Activated CD8-positive, alpha-beta memory T cell treated with anti-CD3 and anti-CD28 coated beads for 24 hours (primary cell): ENCODE data around the gene MIPOL1.

Experiments used
- DNase-seq: peaks from one replicate; pipeline ENCODE4 v3.0.0-alpha.2; 2020

The MIPOL1 gene

DNA sequence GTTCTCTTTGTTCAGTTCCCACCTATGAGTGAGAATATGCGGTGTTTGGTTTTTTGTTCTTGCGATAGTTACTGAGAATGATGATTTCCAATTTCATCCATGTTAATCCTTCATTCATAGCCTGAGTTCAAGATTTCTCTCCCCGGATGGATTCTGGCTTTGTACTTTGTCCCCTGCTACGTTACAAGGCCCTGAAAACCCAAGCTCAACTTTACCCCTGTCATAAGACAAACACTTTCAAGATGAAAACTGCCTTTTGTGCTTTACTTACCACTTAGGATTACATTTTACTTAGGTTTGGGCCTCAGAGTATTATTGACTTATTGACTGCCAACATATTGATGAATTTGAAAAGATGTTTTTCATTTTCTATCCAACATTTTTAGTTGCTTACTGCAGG is 361.0 kb downstream of the MIPOL1 start:
- no peak for DNase-seq

DNA sequence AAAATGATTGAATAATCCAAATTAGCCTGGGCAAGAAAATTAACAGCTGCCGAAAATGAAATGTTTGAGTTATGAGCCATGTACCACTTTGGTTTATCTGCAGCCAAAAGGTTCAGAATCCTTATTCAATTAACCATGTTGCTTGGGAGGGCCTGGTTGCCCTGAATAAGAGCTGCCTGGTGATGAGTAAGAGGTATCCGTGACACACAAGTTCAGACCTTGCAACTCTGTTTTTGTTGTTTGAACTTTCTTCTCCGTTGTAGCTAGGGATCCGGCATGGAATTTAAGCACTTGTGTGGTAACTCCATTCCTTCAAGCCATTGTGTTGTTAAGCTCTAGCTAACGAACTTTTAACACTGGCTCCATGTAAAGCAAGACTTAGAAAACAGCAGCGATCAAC is 361.6 kb downstream of the MIPOL1 start:
- no peak for DNase-seq

DNA sequence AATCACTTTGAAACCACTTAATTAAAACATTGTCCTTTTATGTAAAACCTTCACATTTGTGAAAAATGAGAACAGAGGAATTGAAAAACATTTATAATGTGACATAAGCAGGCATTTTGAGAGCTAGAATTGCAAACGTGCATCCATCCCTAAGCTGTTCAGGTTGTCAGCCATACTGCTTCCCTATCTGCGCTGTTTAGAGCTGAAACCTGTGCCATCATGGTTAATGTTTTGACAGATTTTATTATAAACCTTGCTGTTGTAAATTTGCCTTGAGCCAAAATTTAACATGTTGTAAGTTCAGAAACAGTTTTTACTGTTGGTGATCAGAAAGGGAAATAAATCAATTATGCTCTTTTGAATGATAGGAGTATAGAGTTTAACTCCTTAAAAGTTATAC is 365.5 kb downstream of the MIPOL1 start:
- no peak for DNase-seq

- DNase-seq: no peak
Measured at GRCh38 chr14:37565550-37565949, 367.8 kb downstream of the MIPOL1 start.

GRCh38 chr14:37566811-37567371 is 369.2 kb downstream of the MIPOL1 start:
- no peak for DNase-seq

- no peak for DNase-seq
Measured at GRCh38 chr14:37569729-37570128, 372.0 kb downstream of the MIPOL1 start.

DNA sequence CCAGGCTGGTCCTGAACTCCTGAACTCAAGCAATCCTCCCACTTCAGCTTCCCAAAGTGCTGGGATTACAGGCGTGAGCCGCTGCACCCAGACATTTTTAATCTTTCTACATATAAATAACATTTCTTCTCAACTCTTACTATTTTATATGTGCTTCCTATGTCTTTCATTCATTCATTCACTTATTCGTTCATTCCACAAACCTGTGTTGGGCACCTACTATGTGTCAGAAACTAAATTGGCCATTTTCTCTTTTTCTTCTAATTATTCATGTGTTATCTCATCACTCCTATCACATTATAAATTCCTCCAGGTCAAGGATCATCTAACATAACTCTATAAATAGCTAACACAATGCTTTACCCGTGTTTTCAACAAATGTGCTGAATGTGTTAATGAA is 373.7 kb downstream of the MIPOL1 start:
- no peak for DNase-seq

DNA sequence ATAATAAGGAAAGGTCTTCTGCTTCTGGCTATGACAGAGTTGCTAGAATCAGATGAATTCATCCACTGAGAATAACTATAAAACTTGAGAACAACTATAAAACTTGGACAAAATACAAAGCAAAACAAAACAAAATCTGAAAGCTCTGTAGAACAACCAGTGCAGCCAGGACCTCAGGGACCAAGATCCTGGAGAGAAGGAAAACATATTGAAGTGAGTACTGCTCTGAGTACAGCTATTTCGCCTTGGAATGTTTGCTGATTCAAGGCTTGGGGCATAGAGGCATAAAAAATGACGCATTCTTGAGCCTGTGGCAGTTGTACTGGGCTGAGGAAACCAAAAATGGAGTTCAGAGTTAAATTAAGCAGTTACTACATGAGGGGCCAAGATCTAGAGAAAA is 375.6 kb downstream of the MIPOL1 start:
- no peak for DNase-seq

DNA sequence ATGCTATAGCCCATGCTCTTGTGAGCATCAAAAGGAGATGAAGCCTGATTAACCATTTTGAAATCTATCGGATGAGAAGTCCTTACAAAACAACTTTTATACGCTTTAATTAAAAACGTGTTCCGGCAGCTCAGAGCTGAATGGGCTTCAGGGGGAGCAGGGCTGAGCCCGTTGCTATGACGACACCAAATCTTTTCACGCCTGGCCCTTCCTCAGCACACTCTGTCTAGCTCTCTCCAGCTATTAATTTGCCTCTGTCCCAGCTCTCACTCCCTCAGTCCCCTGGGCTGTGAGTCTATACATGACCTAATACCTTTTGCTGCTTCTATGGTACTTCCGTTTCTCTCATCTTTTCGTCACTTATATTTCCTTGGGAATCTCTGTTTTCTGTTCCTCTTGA is 381.5 kb downstream of the MIPOL1 start:
- DNase-seq: no peak

- DNase-seq: no peak
Measured at GRCh38 chr14:37580146-37580545, 382.4 kb downstream of the MIPOL1 start.

DNA sequence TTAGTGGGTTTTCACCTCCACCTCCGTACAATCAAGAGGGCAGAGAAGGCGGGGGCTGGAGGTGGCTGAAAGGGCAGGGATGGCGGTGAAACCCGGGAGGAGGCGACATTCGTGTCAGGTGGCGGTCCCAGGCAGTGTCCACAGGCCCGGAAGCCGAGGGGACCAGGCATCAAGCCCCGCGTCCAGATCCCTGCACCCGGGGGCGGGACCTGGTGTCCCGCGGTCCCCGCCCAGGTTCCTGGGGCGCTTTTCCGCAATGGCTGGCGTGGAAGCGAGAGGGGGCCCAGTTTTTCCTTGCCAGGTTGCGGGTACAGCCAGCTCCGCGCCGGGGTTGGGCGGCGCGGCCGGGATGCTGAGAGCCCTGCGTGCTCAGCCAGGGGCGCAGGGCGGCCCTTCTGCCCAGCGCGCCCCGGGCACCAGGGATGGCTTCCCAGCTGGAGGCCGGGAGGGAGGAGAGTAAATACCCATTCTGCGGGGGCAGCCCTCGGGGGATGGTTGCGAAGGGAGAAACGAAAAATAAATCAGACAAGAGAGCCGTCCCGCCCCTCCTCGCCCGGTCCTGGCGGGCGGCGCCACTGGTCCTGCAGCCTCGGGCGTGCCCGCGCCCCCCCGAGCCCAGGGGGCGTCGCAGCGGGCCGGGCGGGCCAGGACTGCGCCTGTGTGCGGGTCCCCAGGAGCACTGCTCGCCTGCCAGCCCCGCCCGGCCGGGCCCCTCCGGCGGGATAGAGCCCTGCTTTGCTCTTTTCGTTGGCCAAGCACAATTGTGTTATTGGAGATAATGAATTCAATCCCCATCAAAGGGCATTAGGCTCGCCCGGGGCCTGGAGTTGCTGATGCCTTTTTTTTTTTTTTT is 385.8 kb downstream of the MIPOL1 start:
- DNase-seq: no peak

- no peak for DNase-seq
Measured at GRCh38 chr14:37584211-37585100, 386.7 kb downstream of the MIPOL1 start.

DNA sequence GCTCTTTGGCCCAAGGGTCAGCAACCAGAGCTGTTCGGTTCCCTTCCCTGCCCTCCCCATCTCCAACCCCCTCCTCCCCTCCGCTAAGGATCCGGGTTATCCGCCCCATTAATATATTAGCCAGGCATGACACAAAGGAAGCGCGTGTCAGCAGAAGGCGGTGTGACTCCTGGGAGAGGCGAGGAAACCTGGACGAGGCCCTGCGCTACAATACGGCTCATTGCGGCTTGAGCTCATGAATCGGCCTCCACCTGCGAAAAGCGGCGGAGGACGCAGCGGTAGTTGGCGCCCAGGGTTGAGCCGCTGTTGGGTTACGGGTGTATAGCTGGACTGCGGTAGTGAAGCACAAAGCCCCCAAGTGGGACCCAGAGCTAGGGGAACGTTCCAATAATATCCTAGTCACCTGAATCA is 387.4 kb downstream of the MIPOL1 start:
- DNase-seq: no peak

DNA sequence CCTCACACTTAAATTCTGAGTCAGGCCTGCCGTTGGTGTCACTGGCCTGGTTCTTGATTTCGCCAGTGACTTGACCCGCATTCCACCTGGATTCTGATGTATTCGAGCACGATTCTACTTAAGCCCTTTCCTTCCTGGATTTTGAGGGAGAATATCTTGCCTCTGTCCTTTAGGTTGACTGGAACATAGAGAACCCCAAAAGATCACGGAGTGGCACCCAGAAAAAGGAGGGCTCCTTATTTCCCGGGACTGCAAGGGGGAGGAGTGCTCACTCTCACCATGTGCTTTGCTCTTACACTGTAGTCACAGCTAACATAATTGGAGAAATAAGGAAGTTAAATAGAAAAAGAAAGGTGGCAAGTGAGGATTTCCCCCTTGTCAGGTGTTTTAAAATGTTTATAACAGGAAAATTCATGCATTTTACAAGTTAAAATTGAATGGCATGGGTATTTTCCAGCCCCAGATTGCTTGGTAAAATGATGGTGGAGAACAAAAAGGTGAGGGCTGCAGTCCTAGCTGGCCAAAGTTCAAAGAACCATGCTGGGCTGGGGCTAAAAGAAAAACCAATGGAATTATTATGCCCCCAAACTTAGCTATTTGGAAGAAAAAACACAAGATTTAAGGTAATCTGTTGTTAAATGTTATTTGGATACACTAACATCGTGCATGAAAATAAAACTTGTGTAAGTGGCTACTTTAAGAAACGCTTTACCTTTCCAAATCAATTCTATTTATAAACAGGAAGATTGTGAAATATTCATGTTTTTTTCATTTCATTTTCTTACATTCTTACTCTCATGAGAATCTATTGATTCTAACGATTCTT is 388.4 kb downstream of the MIPOL1 start:
- no peak for DNase-seq

- no peak for DNase-seq
Measured at GRCh38 chr14:37586797-37587130, 389.0 kb downstream of the MIPOL1 start.

- no peak for DNase-seq
Measured at GRCh38 chr14:37587131-37587803, 389.5 kb downstream of the MIPOL1 start.

GRCh38 chr14:37587881-37588666 is 390.3 kb downstream of the MIPOL1 start:
- DNase-seq: no peak

- DNase-seq: no peak
Measured at GRCh38 chr14:37588667-37588955, 390.9 kb downstream of the MIPOL1 start.

- DNase-seq: no peak
Measured at GRCh38 chr14:37588956-37589714, 391.4 kb downstream of the MIPOL1 start.

GRCh38 chr14:37589715-37590427 is 392.1 kb downstream of the MIPOL1 start:
- DNase-seq: no peak
